HG02588 (cell line): ENCODE results near the gene CYP20A1.
"Not testable (repeated sequence)": the region's sequence is repeated elsewhere in the genome, so short reads cannot be mapped to it uniquely, and the experiment has no call there.

Experiments used
- ATAC-seq: cut with Tn5 transposase; IDR thresholded peaks from one replicate; pipeline ENCODE4 v1.9.1; 2021; ENCODE audit warnings: mild to moderate bottlenecking, moderate library complexity; ENCODE audit not compliant: unreplicated experiment

Gene CYP20A1

GRCh38 chr2:203280428-203281064, 41.7 kb downstream of the CYP20A1 start:
- ATAC-seq, result no peak

GRCh38 chr2:203282101-203282500, 43.3 kb downstream of the CYP20A1 start:
- ATAC-seq, result no peak

- ATAC-seq, result no peak
Observed at GRCh38 chr2:203286532-203286931, 47.7 kb downstream of the CYP20A1 start.

GRCh38 chr2:203301667-203302066, 62.8 kb downstream of the CYP20A1 start:
- ATAC-seq, result no peak

- ATAC-seq, result not testable (repeated sequence)
Observed at GRCh38 chr2:203302586-203302985, 63.8 kb downstream of the CYP20A1 start.

GRCh38 chr2:203310688-203311436, 72.0 kb downstream of the CYP20A1 start:
- no peak for ATAC-seq

GRCh38 chr2:203326356-203326755, 87.5 kb downstream of the CYP20A1 start:
- no peak for ATAC-seq

- ATAC-seq, result peak; percentile 14
Observed at GRCh38 chr2:203327582-203327900, 88.7 kb downstream of the CYP20A1 start.

- peak; percentile 67 for ATAC-seq
Observed at GRCh38 chr2:203327901-203328759, 89.3 kb downstream of the CYP20A1 start, which contains the start of gene ABI2. Gene ABI2 (plus strand): TSS chr2:203328394. CDS start chr2:203328515, 121 bp downstream.

GRCh38 chr2:203328760-203329540, 90.1 kb downstream of the CYP20A1 start:
- peak; percentile 72 for ATAC-seq

- no peak for ATAC-seq
Observed at GRCh38 chr2:203330434-203330833, 91.6 kb downstream of the CYP20A1 start.

GRCh38 chr2:203338322-203338721, 99.5 kb downstream of the CYP20A1 start:
- ATAC-seq, result no peak

- no peak for ATAC-seq
Observed at GRCh38 chr2:203340791-203341487, 102.1 kb downstream of the CYP20A1 start.

- no peak for ATAC-seq
Observed at GRCh38 chr2:203341741-203342310, 103.0 kb downstream of the CYP20A1 start.

- not testable (repeated sequence) for ATAC-seq
Observed at GRCh38 chr2:203342374-203342773, 103.6 kb downstream of the CYP20A1 start.

- no peak for ATAC-seq
Observed at GRCh38 chr2:203344667-203345066, 105.8 kb downstream of the CYP20A1 start.

GRCh38 chr2:203346612-203347011, 107.8 kb downstream of the CYP20A1 start:
- no peak for ATAC-seq

GRCh38 chr2:203347375-203347774, 108.6 kb downstream of the CYP20A1 start:
- no peak for ATAC-seq

- no peak for ATAC-seq
Observed at GRCh38 chr2:203352604-203353255, 113.9 kb downstream of the CYP20A1 start.
